DOHH2 (cell line): Measurements from ENCODE around the gene PDE3B.

Experiments used
- CTCF ChIP-seq: fragments of 200-600 bp; sonication (generic); IDR thresholded peaks from one replicate; pipeline ENCODE4 v1.5.1; 2014; ENCODE audit warnings: antibody characterized with exemption, mild to moderate bottlenecking, low read depth, low read length; ENCODE audit not compliant: poor library complexity, severe bottlenecking
- EZH2phosphoT487 ChIP-seq: fragments of 200-600 bp; sonication (generic); IDR thresholded peaks from 2 replicates; pipeline ENCODE4 v1.6.1; 2017; ENCODE audit warnings: borderline replicate concordance, mild to moderate bottlenecking, antibody characterized with exemption, low read length, moderate library complexity, mixed read lengths

GRCh38 chr11:14906578-14906977, 263.0 kb downstream of the PDE3B start:
- TF ChIP-seq CTCF (no peak), EZH2phosphoT487 (no peak)
